22Rv1 (cell line): ENCODE measurements around the gene UNK.

ENCODE experiments used
- CTCF ChIP-seq: fragments of 450-650 bp; IDR thresholded peaks from 2 replicates; pipeline ENCODE4 v1.5.1; 2017; ENCODE audit warnings: mild to moderate bottlenecking
- ZFX ChIP-seq: fragments of 450-650 bp; IDR thresholded peaks from 2 replicates; pipeline ENCODE4 v1.6.1; 2017; ENCODE audit warnings: antibody characterized with exemption, borderline replicate concordance

- no peak for TF ChIP-seq CTCF
- no peak for TF ChIP-seq ZFX
These were observed 25.1 kb downstream of the UNK start for GRCh38 chr17:75809631-75810111.
